ENCODE measurements around the gene A2M. TPM values are rescaled to one million over a fixed set of nuclear protein-coding genes. Genes with fewer than 3 reads are reported as not detected.

Gene A2M
- total and polyA plus RNA-seq, 9 of the 15 experiments (the other 6 are each of a cell fraction or from before 2014, with no cell fraction given): 0.08 to 2.3 TPM; not detected in 7

GRCh38 chr12:9109213-9109522, 6.6 kb downstream of the A2M start:
- BruUV-seq (replicated peaks): no TSS peak
- no peak for DNase-seq (ENCODE audit: extremely low read depth in 1 of 4, low spot score in 3 of 4)
- no peak for ATAC-seq
- Histone ChIP-seq H3K4me3 (no peak overlapping the region), H3K4me1 (replicated peaks in 1 of 2; ENCODE audit: control insufficient read depth in 2 of 2, insufficient read depth in 2 of 2, low read length in 2 of 2) (no peaks in the 10 kb centered on the region), H3K4me2 (ENCODE audit: insufficient read depth, low read length) (no peak overlapping the region), H3K9ac (ENCODE audit: insufficient read depth in 1 of 2, low read depth in 2 of 2, low read length in 2 of 2) (no peak overlapping the region), H3K36me3 (ENCODE audit: control insufficient read depth, insufficient read depth, low read length) (no peaks in the 10 kb centered on the region), H3K79me2 (ENCODE audit: control insufficient read depth, insufficient read depth, low read length) (no peaks in the 10 kb centered on the region), H3K27ac (ENCODE audit: extremely low read depth, low read depth, low read length) (no peak overlapping the region), H3K9me3 (replicated peaks; ENCODE audit: control insufficient read depth, insufficient read depth, low read depth, low read length) (no peaks in the 10 kb centered on the region), H3K27me3 (ENCODE audit: control insufficient read depth in 2 of 2, insufficient read depth in 2 of 2, low read length in 2 of 2) (peaks cover 0 to 2% of the 10 kb centered on the region in 2 experiments; a peak in 2 of 5 replicates), H3K9me1 (ENCODE audit: control insufficient read depth, insufficient read depth, low read length) (no peaks in the 10 kb centered on the region), H2AFZ (ENCODE audit: low read depth, low read length) (no peak overlapping the region), H4K20me1 (replicated peaks; ENCODE audit: control insufficient read depth, insufficient read depth, low read length) (no peaks in the 10 kb centered on the region)
- CTCF ChIA-PET (ENCODE audit: low intra/inter-chr PET ratio): no interaction called here
- whole genome bisulfite sequencing (ENCODE audit: insufficient coverage, low coverage, missing lambda C conversion rate): 0% methylated on average over 1 of the region's 1 CpG
- no peak for FAIRE-seq
- POLR2A ChIA-PET: no interaction called here
- in situ Hi-C loops (cut with MboI) (no loop called here), intact Hi-C loops (cut with micrococcal nuclease) (no loop called here)
- no peak for TF ChIP-seq ZNF197 (CRISPR knock-in tag; IDR thresholded peaks at IDR 0.05; ENCODE audit: low read depth)
- TF ChIP-seq MCM3 (IDR thresholded peaks at IDR 0.05): no peak
- no peak for TF ChIP-seq CCNT2 (IDR thresholded peaks at IDR 0.05; ENCODE audit: borderline replicate concordance, extremely low read depth, insufficient read length, low read depth, low read length)
- no peak for TF ChIP-seq ZFPM2 (CRISPR knock-in tag; IDR thresholded peaks at IDR 0.05)
- TF ChIP-seq CBX3 (IDR thresholded peaks at IDR 0.05; ENCODE audit: borderline replicate concordance in 1 of 2, low read length in 2 of 2): no peak
- no peak for TF ChIP-seq HCFC1 (IDR thresholded peaks at IDR 0.05; ENCODE audit: low read depth, low read length)
- TF ChIP-seq CREBBP (IDR thresholded peaks at IDR 0.05; ENCODE audit: low read depth, low read length): no peak
- no peak for TF ChIP-seq FOXJ2 (tag; IDR thresholded peaks at IDR 0.05)
- TF ChIP-seq GABPB1 (CRISPR knock-in tag; IDR thresholded peaks at IDR 0.05): no peak
- TF ChIP-seq NBN (IDR thresholded peaks at IDR 0.05; ENCODE audit: low read depth): no peak
- TF ChIP-seq FOXJ3 (CRISPR knock-in tag; IDR thresholded peaks at IDR 0.05): no peak
- TF ChIP-seq RCOR1 (IDR thresholded peaks at IDR 0.05; ENCODE audit: borderline replicate concordance in 1 of 2, low read depth in 2 of 2, low read length in 2 of 2): no peak
- TF ChIP-seq, protein P1, sequence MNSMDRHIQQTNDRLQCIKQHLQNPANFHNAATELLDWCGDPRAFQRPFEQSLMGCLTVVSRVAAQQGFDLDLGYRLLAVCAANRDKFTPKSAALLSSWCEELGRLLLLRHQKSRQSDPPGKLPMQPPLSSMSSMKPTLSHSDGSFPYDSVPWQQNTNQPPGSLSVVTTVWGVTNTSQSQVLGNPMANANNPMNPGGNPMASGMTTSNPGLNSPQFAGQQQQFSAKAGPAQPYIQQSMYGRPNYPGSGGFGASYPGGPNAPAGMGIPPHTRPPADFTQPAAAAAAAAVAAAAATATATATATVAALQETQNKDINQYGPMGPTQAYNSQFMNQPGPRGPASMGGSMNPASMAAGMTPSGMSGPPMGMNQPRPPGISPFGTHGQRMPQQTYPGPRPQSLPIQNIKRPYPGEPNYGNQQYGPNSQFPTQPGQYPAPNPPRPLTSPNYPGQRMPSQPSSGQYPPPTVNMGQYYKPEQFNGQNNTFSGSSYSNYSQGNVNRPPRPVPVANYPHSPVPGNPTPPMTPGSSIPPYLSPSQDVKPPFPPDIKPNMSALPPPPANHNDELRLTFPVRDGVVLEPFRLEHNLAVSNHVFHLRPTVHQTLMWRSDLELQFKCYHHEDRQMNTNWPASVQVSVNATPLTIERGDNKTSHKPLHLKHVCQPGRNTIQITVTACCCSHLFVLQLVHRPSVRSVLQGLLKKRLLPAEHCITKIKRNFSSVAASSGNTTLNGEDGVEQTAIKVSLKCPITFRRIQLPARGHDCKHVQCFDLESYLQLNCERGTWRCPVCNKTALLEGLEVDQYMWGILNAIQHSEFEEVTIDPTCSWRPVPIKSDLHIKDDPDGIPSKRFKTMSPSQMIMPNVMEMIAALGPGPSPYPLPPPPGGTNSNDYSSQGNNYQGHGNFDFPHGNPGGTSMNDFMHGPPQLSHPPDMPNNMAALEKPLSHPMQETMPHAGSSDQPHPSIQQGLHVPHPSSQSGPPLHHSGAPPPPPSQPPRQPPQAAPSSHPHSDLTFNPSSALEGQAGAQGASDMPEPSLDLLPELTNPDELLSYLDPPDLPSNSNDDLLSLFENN (IDR thresholded peaks at IDR 0.05; ENCODE audit: low read depth in 2 of 2, low read length in 2 of 2): no peak
- no peak for TF ChIP-seq ZNF347 (CRISPR knock-in tag; IDR thresholded peaks at IDR 0.05; ENCODE audit: low read depth)
- TF ChIP-seq MYNN (IDR thresholded peaks at IDR 0.05): no peak
- no peak for TF ChIP-seq MYNN (CRISPR knock-in tag; IDR thresholded peaks at IDR 0.05)
- no peak for TF ChIP-seq ZNF41 (CRISPR knock-in tag; conservative IDR thresholded peaks at IDR 0.05)
- TF ChIP-seq YBX1 (IDR thresholded peaks at IDR 0.05): no peak

Data from K562 (cell line).